Tibial artery (tissue), 4 donors: ENCODE results near the gene BCL11B.

ENCODE experiments used
- DNase-seq, 2 donors: peaks; one replicate each; pipeline ENCODE4 v3.0.0-alpha.2; 2019
- H3K27ac ChIP-seq, 2 donors: fragments of 200-600 bp; sonication (generic) in 1 of 2; 1 replicate in 1 of 2; 2 replicates in 1 of 2; pipeline ENCODE4 v1.5.1; 2018 to 2019; ENCODE audit warnings: mild to moderate bottlenecking in 1 of 2
- H3K27me3 ChIP-seq, 2 donors: fragments of 200-600 bp; sonication (generic) in 1 of 2; one replicate each; pipeline versions ENCODE4 v1.5.1 to v1.6.0; 2016 to 2019
- H3K36me3 ChIP-seq, 3 donors: fragments of 200-600 bp; sonication (generic) in 2 of 3; one replicate each; pipeline ENCODE4 v1.5.1; 2016 to 2019; ENCODE audit warnings: mild to moderate bottlenecking in 2 of 3
- H3K4me1 ChIP-seq, 4 donors: fragments of 200-600 bp; sonication (generic) in 2 of 4; 1 replicate in 3 of 4; 2 replicates in 1 of 4; pipeline ENCODE4 v1.5.1; 2016 to 2019
- H3K4me3 ChIP-seq, 2 donors: fragments of 200-600 bp; sonication (generic) in 1 of 2; 1 replicate in 1 of 2; 2 replicates in 1 of 2; pipeline ENCODE4 v1.5.1; 2018 to 2019; ENCODE audit warnings: mild to moderate bottlenecking in 2 of 2
- H3K9me3 ChIP-seq, 3 donors: fragments of 200-600 bp; sonication (generic) in 1 of 3; one replicate each; pipeline ENCODE4 v1.5.1; 2016 to 2019
- CTCF ChIP-seq, 2 experiments: fragments of 200-600 bp in 1 of 2; fragments of 450-650 bp in 1 of 2; IDR thresholded peaks; one replicate each; pipeline ENCODE4 v1.5.1; 2017 to 2019; ENCODE audit warnings: antibody characterized with exemption in 2 of 2, mild to moderate bottlenecking in 1 of 2, moderate library complexity in 1 of 2
- intact Hi-C: fragments of 100-400 bp; cut with DNase I; formaldehyde crosslinking; loops from one replicate; pipeline ENCODE4 v1.15.0; 2023; ENCODE audit warnings: low total_unique reads

The BCL11B gene

DNA sequence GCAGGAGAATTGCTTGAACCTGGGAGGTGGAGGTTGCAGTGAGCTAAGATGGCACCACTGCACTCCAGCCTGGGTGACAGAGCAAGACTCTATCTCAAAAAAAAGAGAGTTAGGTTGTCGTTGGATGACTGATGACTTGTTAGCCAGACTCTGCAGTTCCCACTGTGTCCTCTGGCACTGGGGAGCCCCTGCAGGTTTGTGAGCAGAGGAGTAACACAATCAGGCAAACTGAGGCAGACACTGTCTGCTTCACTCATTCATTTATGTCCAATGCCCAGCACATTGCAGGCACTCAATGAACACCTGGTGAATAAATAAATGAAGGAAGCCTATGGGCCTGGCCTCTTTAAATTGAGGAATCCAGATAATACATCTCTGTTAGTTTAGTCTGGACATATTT, 41.2 kb upstream of the BCL11B start:
- peaks cover 0 to 10% (median 3%) of the 10 kb centered on the region in 3 donors for H3K9me3 ChIP-seq
- H3K27ac ChIP-seq: no peak overlapping the region
- TF ChIP-seq CTCF (IDR thresholded peaks at IDR 0.05): no peak
- H3K27me3 ChIP-seq: peaks cover 0 to 7% of the 10 kb centered on the region in 2 donors
- intact Hi-C loops: no loop called here
- no peaks in the 10 kb centered on the region for H3K4me1 ChIP-seq
- H3K36me3 ChIP-seq: no peaks in the 10 kb centered on the region
- no peak for DNase-seq
- H3K4me3 ChIP-seq: no peak overlapping the region

DNA sequence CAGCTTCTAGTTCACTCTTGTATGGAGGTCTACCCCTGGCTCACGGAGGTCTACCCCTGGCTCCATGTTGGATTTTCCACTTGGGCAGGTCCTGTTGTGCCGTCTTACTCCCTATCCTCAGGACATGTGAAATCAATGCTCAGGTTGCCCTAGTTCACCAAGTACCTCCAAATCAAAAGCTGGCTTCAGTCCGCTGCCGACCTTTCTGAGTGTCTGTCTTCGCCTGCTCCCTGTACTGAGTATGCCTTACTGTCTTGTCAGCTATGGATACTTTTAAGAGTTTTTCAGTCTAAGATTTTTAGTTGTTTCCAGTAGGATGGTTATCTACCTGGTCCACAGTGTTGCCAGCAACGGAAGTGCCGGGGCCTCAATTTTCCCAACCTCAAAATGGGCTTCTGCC, 40.1 kb upstream of the BCL11B start:
- Histone ChIP-seq H3K36me3 (no peaks in the 10 kb centered on the region), H3K27ac (no peak overlapping the region), H3K9me3 (peaks cover 0 to 10% (median 3%) of the 10 kb centered on the region in 3 donors), H3K4me1 (no peaks in the 10 kb centered on the region), H3K27me3 (peaks cover 0 to 7% of the 10 kb centered on the region in 2 donors), H3K4me3 (no peak overlapping the region)
- no peak for TF ChIP-seq CTCF (IDR thresholded peaks at IDR 0.05)
- intact Hi-C loops: no loop called here
- DNase-seq: no peak

GRCh38 chr14:99309220-99309766, 37.3 kb upstream of the BCL11B start:
- DNase-seq: no peak
- no peaks in the 10 kb centered on the region for H3K36me3 ChIP-seq
- H3K9me3 ChIP-seq: peaks cover 0 to 10% (median 3%) of the 10 kb centered on the region in 3 donors
- TF ChIP-seq CTCF (IDR thresholded peaks at IDR 0.05): no peak
- H3K4me3 ChIP-seq: no peak overlapping the region
- intact Hi-C loops: no loop called here
- no peak overlapping the region for H3K27ac ChIP-seq
- H3K4me1 ChIP-seq: no peaks in the 10 kb centered on the region
- no peaks in the 10 kb centered on the region for H3K27me3 ChIP-seq

DNA sequence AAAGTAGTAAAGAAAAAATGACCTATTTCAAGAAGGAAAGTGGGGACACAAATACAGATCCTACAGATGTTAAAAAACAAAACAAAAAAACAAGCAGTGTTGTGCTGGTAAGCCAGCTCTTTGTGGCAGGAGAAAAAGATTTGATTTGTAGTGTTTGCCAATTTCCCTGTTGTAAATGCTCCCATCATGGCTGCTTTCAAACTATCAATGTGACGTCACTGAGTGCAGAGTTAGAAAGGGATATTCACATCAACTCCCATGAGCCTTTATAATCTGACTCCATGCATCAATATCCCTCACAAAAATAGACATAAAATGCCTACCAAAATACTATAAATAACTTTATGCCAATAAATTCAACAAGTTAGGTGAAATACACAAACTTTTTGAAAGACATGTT, 32.2 kb upstream of the BCL11B start:
- Histone ChIP-seq H3K27ac (no peak overlapping the region), H3K4me3 (no peak overlapping the region), H3K4me1 (no peaks in the 10 kb centered on the region), H3K27me3 (no peaks in the 10 kb centered on the region), H3K36me3 (no peaks in the 10 kb centered on the region), H3K9me3 (peaks cover 0 to 10% (median 5%) of the 10 kb centered on the region in 3 donors)
- DNase-seq: no peak
- intact Hi-C loops: no loop called here
- no peak for TF ChIP-seq CTCF (IDR thresholded peaks at IDR 0.05)

DNA sequence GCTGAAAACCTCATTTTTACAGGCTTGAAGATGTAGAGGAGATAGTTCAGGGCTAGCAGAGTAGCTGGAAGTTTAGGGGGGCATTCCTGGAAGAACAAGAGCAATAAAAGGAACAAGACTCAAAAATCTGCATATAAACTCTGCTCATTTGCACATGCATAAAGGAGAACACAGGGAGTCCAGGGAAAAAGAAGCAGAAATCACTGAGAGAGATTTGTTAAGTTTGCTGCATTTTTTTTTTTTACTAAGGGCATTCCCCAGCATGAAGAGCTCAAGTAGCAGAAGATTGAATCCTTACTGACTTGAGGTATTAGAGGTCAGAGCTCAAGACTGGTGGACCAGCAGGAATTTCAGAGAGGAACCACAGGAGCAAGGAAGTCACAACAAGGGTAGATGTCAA, 28.2 kb upstream of the BCL11B start:
- Histone ChIP-seq H3K36me3 (no peaks in the 10 kb centered on the region), H3K4me1 (no peaks in the 10 kb centered on the region), H3K27me3 (no peaks in the 10 kb centered on the region), H3K9me3 (peaks cover 0 to 15% (median 14%) of the 10 kb centered on the region in 3 donors), H3K27ac (no peak overlapping the region), H3K4me3 (no peak overlapping the region)
- intact Hi-C loops: no loop called here
- no peak for DNase-seq
- TF ChIP-seq CTCF (IDR thresholded peaks at IDR 0.05): no peak

- no peak for DNase-seq
- Histone ChIP-seq H3K36me3 (no peaks in the 10 kb centered on the region), H3K4me1 (no peaks in the 10 kb centered on the region), H3K4me3 (no peak overlapping the region), H3K9me3 (peaks cover 0 to 14% (median 12%) of the 10 kb centered on the region in 3 donors), H3K27me3 (no peaks in the 10 kb centered on the region), H3K27ac (no peak overlapping the region)
- intact Hi-C loops: no loop called here
- TF ChIP-seq CTCF (IDR thresholded peaks at IDR 0.05): no peak
Observed at GRCh38 chr14:99296517-99296916, 24.5 kb upstream of the BCL11B start.
